Measurements from ENCODE around the gene GADL1.
A peak's percentile ranks its signal among the peaks of the same experiment; 100 is the strongest.

The GADL1 gene

GRCh38 chr3:30684356-30684755 is 210.1 kb downstream of the GADL1 start:
- no peak for DNase-seq (ENCODE audit: low read depth in 2 of 2)
- no peak overlapping the region for H3K4me3 ChIP-seq (replicated peaks in 1 of 2; ENCODE audit: low read depth in 2 of 2, low read length in 2 of 2)
- TF ChIP-seq, protein P1, sequence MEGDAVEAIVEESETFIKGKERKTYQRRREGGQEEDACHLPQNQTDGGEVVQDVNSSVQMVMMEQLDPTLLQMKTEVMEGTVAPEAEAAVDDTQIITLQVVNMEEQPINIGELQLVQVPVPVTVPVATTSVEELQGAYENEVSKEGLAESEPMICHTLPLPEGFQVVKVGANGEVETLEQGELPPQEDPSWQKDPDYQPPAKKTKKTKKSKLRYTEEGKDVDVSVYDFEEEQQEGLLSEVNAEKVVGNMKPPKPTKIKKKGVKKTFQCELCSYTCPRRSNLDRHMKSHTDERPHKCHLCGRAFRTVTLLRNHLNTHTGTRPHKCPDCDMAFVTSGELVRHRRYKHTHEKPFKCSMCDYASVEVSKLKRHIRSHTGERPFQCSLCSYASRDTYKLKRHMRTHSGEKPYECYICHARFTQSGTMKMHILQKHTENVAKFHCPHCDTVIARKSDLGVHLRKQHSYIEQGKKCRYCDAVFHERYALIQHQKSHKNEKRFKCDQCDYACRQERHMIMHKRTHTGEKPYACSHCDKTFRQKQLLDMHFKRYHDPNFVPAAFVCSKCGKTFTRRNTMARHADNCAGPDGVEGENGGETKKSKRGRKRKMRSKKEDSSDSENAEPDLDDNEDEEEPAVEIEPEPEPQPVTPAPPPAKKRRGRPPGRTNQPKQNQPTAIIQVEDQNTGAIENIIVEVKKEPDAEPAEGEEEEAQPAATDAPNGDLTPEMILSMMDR (IDR thresholded peaks at IDR 0.05; ENCODE audit: low read depth, low read length): no peak

GRCh38 chr3:30683769-30684168 is 210.7 kb downstream of the GADL1 start:
- no peak for DNase-seq (ENCODE audit: low read depth in 2 of 2)
- no peak overlapping the region for H3K4me3 ChIP-seq (replicated peaks in 1 of 2; ENCODE audit: low read depth in 2 of 2, low read length in 2 of 2)
- TF ChIP-seq, protein P1 (IDR thresholded peaks at IDR 0.05; ENCODE audit: low read depth, low read length): no peak

DNA sequence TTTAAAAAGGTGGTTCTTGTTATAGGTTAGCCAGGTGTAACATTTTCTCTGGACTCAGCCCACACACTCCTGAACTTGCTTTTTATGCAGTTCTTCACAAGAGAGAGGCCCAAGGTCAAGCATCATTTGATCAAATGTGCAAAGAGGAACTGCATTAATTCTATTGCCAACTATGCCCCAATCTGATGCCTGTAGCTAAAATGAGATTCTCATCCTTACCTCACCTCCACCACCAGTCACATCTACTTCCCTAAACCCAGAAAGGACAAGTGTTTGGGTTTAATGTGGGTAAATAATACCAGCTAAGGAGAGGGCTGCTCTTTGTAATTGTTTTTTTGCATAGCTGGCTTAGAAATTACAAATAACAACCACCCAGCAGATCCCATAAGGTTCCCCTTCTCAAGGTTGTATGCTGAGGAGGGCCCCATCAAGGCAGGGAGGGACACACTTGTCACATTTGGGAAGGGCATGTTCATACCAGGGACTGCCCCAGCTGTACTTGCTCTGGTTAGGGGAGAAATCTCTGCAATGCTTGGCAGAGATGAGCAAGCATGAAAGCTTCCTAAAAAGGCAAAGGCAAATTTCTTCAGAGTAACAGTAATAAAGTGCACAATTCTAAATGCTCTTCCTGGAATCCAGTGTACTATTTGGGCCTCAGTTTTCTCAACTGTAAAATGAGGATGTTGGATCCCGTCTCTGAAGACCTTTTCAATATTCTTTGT is 211.9 kb downstream of the GADL1 start:
- TF ChIP-seq, protein P1 (IDR thresholded peaks at IDR 0.05; ENCODE audit: low read depth, low read length): no peak
- no peak overlapping the region for H3K4me3 ChIP-seq (replicated peaks in 1 of 2; ENCODE audit: low read depth in 2 of 2, low read length in 2 of 2)
- no peak for DNase-seq (ENCODE audit: low read depth in 2 of 2)

DNA sequence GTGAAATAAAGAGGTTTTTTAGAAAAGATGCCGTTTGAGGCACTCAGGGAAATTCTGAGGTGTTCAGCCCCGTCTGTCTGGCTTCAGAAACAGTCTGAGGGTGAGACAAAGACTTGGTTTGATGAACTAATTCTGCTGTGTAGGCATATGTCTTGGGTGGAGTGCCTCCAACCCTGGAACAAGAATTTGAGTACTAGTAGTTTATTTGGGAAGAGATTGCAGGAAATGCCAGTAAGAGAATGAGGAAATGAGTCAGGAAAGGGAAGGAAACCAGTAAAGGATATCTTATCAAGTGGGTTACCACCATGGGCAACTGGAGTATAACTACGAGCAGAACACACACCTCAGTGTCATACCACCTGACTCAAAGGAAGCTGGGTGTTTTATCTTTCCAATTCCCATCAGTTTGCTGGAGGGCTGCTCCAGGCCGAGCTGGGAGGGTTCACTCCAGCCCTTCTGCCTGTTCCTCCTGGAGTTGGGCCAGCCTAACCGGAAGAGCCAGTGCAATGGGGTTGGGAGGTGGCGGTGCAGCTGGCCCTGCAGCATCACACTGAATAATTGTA is 212.7 kb downstream of the GADL1 start:
- TF ChIP-seq, protein P1 (IDR thresholded peaks at IDR 0.05; ENCODE audit: low read depth, low read length): no peak
- peak; percentile 71 to 73 for DNase-seq (ENCODE audit: low read depth in 2 of 2)
- no peak overlapping the region for H3K4me3 ChIP-seq (replicated peaks in 1 of 2; ENCODE audit: low read depth in 2 of 2, low read length in 2 of 2)

GRCh38 chr3:30680789-30681648 is 213.4 kb downstream of the GADL1 start:
- H3K4me3 ChIP-seq (replicated peaks in 1 of 2; ENCODE audit: low read depth in 2 of 2, low read length in 2 of 2): peak overlapping the region in 1 of 2 donors; percentile 4
- peak; percentile 42 to 52 for DNase-seq (ENCODE audit: low read depth in 2 of 2)
- TF ChIP-seq, protein P1 (IDR thresholded peaks at IDR 0.05; ENCODE audit: low read depth, low read length): no peak

GRCh38 chr3:30679045-30679444 is 215.4 kb downstream of the GADL1 start:
- TF ChIP-seq, protein P1 (IDR thresholded peaks at IDR 0.05; ENCODE audit: low read depth, low read length): no peak
- no peak for DNase-seq (ENCODE audit: low read depth in 2 of 2)
- no peak overlapping the region for H3K4me3 ChIP-seq (replicated peaks in 1 of 2; ENCODE audit: low read depth in 2 of 2, low read length in 2 of 2)

Measured in cardiac fibroblast (primary cell).